HFFc6 (cell line): ENCODE measurements around the gene ZWILCH. TPM values are rescaled to one million over a fixed set of nuclear protein-coding genes. Genes with fewer than 3 reads are reported as not detected.

Source experiments
- DNase-seq: peaks from one replicate; pipeline ENCODE4 v3.0.0-alpha.2; 2018
- H3K27ac Mint-ChIP-seq: 2 replicates; pipeline ENCODE4 v1.8.0; 2020; ENCODE audit warnings: mild to moderate bottlenecking, mixed read lengths
- H3K27me3 Mint-ChIP-seq: 2 replicates; pipeline ENCODE4 v1.8.0; 2021; ENCODE audit warnings: mild to moderate bottlenecking, moderate library complexity, mixed read lengths; ENCODE audit not compliant: insufficient read depth
- H3K36me3 Mint-ChIP-seq: 2 replicates; pipeline ENCODE4 v1.8.0; 2021; ENCODE audit warnings: low read depth, mixed read lengths
- H3K4me1 Mint-ChIP-seq: 2 replicates; pipeline ENCODE4 v1.8.0; 2020; ENCODE audit warnings: low read depth, mixed read lengths
- H3K4me3 Mint-ChIP-seq: 2 replicates; pipeline ENCODE4 v1.8.0; 2020; ENCODE audit warnings: mild to moderate bottlenecking, moderate library complexity, mixed read lengths
- H3K9me3 Mint-ChIP-seq: 2 replicates; pipeline ENCODE4 v1.8.0; 2020; ENCODE audit warnings: mild to moderate bottlenecking, mixed read lengths
- total RNA-seq, 6 experiments: library from RNA; stranded (reverse); fragmentation: NEBNext Ultra II Directional; extraction: Animal tissue kit (Norgen Biotek cat#: 25700); gene quantifications; 2 replicates in 1 of 6; 3 replicates in 5 of 6; pipeline ENCODE4 v1.2.3, GENCODE V29; 2021
- TF ChIP-seq, protein P1 (sequence below): fragments of 200-600 bp; sonication (generic); IDR thresholded peaks from 2 replicates; pipeline ENCODE4 v1.5.0; 2021; ENCODE audit warnings: antibody characterized with exemption, mild to moderate bottlenecking

Gene ZWILCH
- total RNA-seq, 6 experiments from 2014 or later: 18.5 to 30.0 (median 25.9) TPM

DNA sequence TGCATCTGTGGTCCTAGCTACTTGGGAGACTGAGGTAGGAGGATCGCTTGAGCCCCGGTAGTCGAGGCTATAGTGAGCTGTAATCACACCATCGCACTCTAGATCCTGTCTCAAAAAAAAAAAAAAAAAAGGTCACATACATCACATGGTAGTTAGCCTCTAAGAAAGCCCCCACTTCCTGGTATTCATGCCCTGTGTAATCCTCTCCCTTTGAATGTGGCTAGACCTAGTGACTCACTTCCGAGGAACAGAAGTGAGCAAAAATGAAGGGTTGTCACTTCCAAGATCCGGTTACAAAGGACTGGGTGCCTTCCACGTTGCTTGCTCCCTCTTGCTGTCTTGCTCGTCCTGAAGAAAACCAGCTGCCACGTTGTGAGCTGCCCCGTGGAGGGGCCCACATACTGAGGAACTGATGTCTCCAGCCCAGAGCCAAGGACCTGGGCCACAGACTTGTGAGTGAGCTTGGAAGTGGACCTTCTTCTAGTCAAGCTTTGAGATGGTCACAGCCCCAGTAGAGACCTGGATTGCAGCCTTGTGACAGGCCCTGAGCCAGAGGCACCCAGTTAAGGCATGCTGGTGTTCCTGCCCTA, 73.3 kb downstream of the ZWILCH start:
- peaks cover 4% of the 10 kb centered on the region for H3K27me3 Mint-ChIP-seq
- H3K36me3 Mint-ChIP-seq: no peaks in the 10 kb centered on the region
- H3K27ac Mint-ChIP-seq: peak overlapping the region; percentile 66; the same call in 1 of the 2 replicates
- peaks cover 52% of the 10 kb centered on the region for H3K4me1 Mint-ChIP-seq
- no peak overlapping the region for H3K4me3 Mint-ChIP-seq
- DNase-seq: peak; percentile 33
- TF ChIP-seq, protein P1, sequence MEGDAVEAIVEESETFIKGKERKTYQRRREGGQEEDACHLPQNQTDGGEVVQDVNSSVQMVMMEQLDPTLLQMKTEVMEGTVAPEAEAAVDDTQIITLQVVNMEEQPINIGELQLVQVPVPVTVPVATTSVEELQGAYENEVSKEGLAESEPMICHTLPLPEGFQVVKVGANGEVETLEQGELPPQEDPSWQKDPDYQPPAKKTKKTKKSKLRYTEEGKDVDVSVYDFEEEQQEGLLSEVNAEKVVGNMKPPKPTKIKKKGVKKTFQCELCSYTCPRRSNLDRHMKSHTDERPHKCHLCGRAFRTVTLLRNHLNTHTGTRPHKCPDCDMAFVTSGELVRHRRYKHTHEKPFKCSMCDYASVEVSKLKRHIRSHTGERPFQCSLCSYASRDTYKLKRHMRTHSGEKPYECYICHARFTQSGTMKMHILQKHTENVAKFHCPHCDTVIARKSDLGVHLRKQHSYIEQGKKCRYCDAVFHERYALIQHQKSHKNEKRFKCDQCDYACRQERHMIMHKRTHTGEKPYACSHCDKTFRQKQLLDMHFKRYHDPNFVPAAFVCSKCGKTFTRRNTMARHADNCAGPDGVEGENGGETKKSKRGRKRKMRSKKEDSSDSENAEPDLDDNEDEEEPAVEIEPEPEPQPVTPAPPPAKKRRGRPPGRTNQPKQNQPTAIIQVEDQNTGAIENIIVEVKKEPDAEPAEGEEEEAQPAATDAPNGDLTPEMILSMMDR: no peak
- H3K9me3 Mint-ChIP-seq: no peaks in the 10 kb centered on the region

DNA sequence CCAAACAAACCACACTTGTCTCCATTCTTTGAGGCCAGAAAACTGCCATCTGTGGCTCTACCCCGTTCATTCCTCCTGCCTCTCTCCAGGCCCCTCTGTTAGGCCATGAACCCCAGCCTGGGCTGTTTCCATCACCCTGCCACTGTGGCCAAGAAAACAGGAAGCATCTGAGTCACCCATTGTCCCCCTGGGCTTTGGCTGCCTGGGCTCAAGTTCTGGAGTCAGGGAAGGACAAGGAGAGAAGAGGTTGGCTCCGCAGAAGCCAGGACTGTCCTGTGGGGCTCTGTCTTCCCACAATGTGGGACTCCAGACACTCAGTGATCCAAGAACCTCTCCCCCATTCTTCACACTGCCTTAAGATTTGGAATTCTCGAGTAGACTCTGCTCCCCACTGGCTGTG, 75.5 kb downstream of the ZWILCH start:
- no peak for DNase-seq
- no peaks in the 10 kb centered on the region for H3K9me3 Mint-ChIP-seq
- H3K36me3 Mint-ChIP-seq: no peaks in the 10 kb centered on the region
- no peak overlapping the region for H3K4me3 Mint-ChIP-seq
- peak overlapping the region; percentile 53; the same call in 1 of the 2 replicates for H3K27ac Mint-ChIP-seq
- TF ChIP-seq, protein P1: no peak
- peaks cover 11% of the 10 kb centered on the region for H3K27me3 Mint-ChIP-seq
- peaks cover 32% of the 10 kb centered on the region for H3K4me1 Mint-ChIP-seq

- Mint-ChIP-seq H3K4me1 (peaks cover 32% of the 10 kb centered on the region), H3K27ac (no peak overlapping the region), H3K27me3 (peaks cover 17% of the 10 kb centered on the region), H3K36me3 (no peaks in the 10 kb centered on the region), H3K9me3 (no peaks in the 10 kb centered on the region), H3K4me3 (no peak overlapping the region)
- no peak for DNase-seq
- TF ChIP-seq, protein P1: no peak
These were observed 76.9 kb downstream of the ZWILCH start for GRCh38 chr15:66581972-66582537.

DNA sequence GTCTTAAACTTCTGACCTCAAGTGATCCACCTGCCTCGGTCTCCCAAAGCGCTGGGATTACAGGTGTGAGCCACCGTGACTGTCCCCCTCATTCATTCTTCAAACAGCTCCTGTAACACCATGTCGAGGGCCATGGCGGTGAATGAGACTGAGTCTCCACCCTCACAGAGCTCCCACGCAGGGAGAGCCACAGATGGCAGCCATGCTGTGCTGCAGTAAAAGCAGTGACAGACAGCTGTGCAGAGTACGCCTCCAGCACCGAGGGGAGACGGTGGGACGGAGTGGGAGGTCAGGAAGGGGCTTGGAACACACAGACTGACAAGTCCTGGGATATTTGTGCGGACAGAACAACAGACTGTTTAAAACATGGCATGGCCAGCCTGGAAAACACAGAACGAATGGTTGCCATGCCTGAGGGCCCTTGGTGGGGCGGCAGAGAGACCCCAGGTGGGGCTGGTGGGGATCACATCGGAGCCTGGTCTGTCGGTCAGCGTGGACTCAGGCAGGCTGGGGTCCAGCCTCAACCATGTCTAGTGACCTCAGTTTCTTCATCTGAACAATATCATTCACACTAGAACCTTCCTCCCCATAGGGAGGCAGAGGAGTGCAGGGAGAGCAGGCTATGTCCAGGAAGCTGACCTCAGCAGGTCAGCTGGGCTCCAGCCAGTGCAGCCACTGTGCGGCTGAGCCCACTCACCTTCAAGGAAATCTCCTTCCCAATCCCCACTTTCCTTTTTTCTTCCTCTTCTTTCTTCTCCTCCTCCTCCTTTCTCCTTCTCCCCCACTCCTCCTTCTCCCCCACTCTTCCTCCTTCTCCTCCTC, 81.2 kb downstream of the ZWILCH start:
- Mint-ChIP-seq H3K9me3 (no peaks in the 10 kb centered on the region), H3K27me3 (peaks cover 23% of the 10 kb centered on the region), H3K27ac (no peak overlapping the region), H3K4me1 (0 out of 2 replicates have a peak, but pooled peaks cover 9% of the 10 kb centered on the region), H3K4me3 (no peak overlapping the region; the same call in 1 of the 2 replicates), H3K36me3 (no peaks in the 10 kb centered on the region)
- no peak for DNase-seq
- TF ChIP-seq, protein P1: no peak

- no peak for DNase-seq
- Mint-ChIP-seq H3K9me3 (no peaks in the 10 kb centered on the region), H3K27me3 (peaks cover 23% of the 10 kb centered on the region), H3K36me3 (no peaks in the 10 kb centered on the region), H3K27ac (no peak overlapping the region), H3K4me3 (no peak overlapping the region), H3K4me1 (0 out of 2 replicates have a peak, but pooled peaks cover 3% of the 10 kb centered on the region)
- TF ChIP-seq, protein P1: no peak
These were observed 81.9 kb downstream of the ZWILCH start for GRCh38 chr15:66587020-66587419.
